ENCODE measurements around the gene E2F7.
A peak's percentile ranks its signal among the peaks of the same experiment; 100 is the strongest.

The E2F7 gene

DNA sequence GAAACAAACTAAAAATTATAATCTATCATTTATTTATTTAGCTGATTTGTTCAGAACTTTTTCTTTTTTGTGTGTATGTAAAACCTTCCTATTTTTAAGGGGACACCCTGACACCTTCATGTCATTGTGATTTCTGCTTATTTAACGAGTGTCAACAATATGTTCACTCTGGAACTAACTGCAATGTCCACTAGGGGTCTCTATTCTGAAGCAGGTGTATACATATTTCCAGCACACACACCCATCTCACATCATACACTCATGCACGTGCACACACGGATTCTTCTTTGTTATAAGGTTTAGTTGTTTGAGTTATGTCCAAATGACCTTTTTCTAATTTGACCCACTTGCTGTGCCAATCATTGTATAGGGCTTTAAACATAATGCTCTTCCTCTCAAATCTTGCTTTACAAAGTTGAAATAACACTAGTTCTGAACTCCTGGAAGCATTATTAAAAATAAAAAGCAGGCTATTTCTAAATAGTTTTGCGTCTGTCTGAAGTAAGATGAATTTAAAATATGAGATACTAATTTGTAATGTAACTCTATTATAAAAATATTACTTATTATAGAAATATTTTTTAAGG, 15.5 kb downstream of the E2F7 start:
- TF ChIP-seq, protein P1, sequence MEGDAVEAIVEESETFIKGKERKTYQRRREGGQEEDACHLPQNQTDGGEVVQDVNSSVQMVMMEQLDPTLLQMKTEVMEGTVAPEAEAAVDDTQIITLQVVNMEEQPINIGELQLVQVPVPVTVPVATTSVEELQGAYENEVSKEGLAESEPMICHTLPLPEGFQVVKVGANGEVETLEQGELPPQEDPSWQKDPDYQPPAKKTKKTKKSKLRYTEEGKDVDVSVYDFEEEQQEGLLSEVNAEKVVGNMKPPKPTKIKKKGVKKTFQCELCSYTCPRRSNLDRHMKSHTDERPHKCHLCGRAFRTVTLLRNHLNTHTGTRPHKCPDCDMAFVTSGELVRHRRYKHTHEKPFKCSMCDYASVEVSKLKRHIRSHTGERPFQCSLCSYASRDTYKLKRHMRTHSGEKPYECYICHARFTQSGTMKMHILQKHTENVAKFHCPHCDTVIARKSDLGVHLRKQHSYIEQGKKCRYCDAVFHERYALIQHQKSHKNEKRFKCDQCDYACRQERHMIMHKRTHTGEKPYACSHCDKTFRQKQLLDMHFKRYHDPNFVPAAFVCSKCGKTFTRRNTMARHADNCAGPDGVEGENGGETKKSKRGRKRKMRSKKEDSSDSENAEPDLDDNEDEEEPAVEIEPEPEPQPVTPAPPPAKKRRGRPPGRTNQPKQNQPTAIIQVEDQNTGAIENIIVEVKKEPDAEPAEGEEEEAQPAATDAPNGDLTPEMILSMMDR (conservative IDR thresholded peaks at IDR 0.05) = peak; percentile 94

DNA sequence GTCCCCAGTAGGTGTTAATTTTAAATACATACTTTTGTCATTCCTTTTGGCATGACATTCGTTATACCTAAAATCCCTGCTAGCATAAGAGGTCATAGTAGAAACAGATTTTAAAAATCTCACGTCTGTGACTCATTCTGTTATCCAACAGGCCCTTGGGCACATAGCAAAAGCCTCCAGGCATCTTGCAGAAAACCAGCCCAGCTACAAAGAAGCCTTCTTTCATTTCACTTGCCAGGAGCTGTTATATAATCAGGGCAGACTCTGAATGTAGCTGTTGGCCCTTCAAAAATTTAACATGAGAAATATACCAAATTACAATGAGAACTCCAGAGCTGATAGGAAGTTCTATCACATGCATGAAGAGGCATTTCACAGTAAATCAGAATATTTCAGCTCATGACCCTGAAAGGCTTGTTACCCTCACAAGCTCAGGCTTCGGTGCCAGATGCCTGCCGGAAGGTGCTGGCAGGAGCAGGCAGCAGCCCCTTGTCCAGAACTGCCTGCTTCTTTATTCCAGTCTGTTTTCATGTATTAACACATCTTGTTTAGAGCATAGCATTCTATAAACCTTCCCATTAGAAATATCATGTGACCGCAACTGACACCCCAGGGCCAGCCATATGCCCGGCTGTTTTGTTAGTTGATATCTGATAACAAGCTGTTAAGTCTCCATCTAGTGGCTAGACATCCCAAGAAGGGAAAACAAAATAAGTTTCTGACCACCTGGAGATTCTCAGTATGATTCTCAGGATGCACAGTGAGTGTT, 17.8 kb downstream of the E2F7 start:
- no peak overlapping the region for H3K27ac ChIP-seq
- TF ChIP-seq, protein P1 (conservative IDR thresholded peaks at IDR 0.05) = peak; percentile 73

More for the DNA sequence above, 15.5 kb downstream of the E2F7 start:
- H3K27ac ChIP-seq = no peak overlapping the region

DNA sequence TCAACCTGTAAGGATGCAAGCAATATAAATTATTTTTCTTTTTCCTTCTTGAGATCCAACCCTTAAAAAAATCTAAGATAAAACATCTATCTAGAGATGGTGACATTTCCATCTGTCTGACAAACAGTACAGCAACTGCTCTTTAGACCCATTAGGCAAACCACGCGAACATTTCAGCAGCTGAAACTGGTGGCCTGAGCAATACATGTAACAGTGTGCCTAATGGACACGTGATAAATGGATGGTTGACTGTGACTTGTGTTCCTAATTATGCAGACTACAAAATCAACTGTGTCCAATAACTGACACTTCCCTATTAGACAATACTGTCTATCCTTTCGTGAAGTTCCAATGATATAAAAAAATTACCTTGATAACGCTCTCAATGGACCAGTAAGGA, 18.9 kb downstream of the E2F7 start:
- TF ChIP-seq, protein P1 (conservative IDR thresholded peaks at IDR 0.05) = no peak

DNA sequence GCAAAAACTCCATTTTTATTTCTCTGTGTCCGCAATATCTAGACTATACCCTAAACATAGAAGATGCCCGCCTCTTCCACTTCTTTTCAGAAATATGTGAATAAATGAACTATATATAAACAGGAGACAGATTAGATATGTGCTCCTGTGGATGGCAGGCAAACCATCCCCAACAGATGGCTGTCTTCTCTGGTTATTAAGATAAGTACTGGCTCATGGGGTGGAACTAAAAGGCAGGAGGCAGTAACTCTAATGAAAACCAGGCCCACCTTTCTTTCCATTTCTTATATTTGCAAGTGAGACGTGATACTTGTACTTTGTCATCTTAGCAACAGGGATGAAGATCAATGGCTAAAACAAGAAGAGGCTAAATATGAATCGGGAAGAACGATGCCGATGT, 20.2 kb downstream of the E2F7 start:
- H3K27ac ChIP-seq = no peak overlapping the region
- TF ChIP-seq, protein P1 (conservative IDR thresholded peaks at IDR 0.05) = no peak

More for the DNA sequence above, 18.9 kb downstream of the E2F7 start:
- H3K27ac ChIP-seq = no peak overlapping the region

DNA sequence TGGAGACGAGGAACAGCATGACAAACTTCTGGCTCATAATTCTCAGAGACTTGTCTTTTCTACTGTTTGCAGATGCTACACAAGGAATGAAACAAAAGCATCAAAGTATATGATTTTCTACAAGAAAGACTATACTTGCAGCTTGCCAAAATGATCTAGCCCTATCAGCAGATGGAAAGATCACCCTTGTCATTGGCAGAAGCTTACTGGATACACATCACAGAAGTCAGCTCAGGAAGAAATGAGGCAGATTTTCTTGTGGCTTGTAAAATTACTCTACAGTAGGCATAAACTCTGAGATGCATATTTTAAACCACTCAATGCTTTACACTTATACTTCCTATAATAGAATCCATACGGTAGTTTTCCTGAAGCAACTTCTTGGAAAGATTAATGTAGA, 20.6 kb downstream of the E2F7 start:
- no peak overlapping the region for H3K27ac ChIP-seq
- TF ChIP-seq, protein P1 (conservative IDR thresholded peaks at IDR 0.05) = no peak

DNA sequence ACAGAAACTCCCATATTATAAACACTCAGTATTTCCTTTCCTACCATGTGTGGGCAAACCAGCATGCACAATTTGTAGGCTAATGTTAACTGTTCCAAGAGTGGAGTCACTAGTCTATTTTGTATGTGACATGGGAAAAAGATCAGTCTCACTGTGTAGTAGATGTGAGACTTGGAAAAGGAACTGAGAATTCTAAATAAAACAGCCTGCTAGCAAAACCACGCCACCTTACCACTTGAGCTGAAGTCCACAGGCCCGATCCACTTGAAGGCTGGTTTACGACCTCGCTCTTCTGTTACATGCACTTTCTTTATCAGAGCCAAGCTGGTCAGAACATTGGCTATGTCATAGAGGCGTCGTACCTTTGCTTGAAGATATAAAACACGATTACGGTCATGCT, 22.5 kb downstream of the E2F7 start:
- no peak overlapping the region for H3K27ac ChIP-seq
- TF ChIP-seq, protein P1 (conservative IDR thresholded peaks at IDR 0.05) = no peak

DNA sequence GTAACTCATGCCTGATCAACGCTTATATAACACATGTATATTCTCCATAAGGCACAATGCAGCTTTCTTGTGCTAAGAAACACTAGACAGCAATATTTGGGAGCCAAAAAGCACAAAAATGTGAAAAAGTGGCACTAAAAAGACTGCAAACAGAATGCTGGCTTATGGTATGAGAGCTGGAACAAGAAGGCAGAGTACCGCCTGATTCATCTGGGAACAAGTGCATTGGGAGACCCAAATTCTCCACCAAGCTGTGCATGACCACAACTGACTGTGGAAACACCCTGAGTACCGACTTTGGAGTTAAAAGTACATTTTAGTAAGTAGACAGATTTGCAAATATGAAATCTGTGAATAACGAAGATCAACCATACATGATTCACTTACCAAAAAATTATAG, 25.1 kb downstream of the E2F7 start:
- TF ChIP-seq, protein P1 (conservative IDR thresholded peaks at IDR 0.05) = no peak
- no peak overlapping the region for H3K27ac ChIP-seq
